AG04450 (cell line): ENCODE data around the gene PLSCR3. TPM values are rescaled to one million over a fixed set of nuclear protein-coding genes. Genes with fewer than 3 reads are reported as not detected.

Experiments
- CTCF ChIA-PET: fragments of 300-600, 350-600 bp; formaldehyde crosslinking; extraction: SDS; loops from one replicate; lab custom pipeline; 2022; ENCODE audit warnings: antibody characterized with exemption, inconsistent platforms; lab: Charles Lee
- POLR2A ChIA-PET: fragments of 350-600 bp; formaldehyde crosslinking; extraction: SDS; loops from one replicate; lab custom pipeline; 2021; ENCODE audit warnings: antibody characterized with exemption, inconsistent platforms; lab: Yijun Ruan, JAX
- DNase-seq: peaks from one replicate; pipeline ENCODE4 v3.0.0-alpha.2; 2011; ENCODE audit warnings: low read depth, low spot score
- H3K27ac ChIP-seq: one replicate; pipeline ENCODE4 v1.5.1; 2012; ENCODE audit warnings: low read depth, low read length, control low read depth
- H3K27me3 ChIP-seq: one replicate; pipeline ENCODE4 v1.6.0; 2012; ENCODE audit warnings: low read length; ENCODE audit not compliant: control insufficient read depth, insufficient read depth
- H3K4me3 ChIP-seq: 2 replicates; pipeline ENCODE4 v1.5.1; 2011; ENCODE audit warnings: mild to moderate bottlenecking, low read depth, low read length, control low read depth
- H3K9me3 ChIP-seq: 2 replicates; pipeline ENCODE4 v1.5.1; 2012; ENCODE audit warnings: low read length; ENCODE audit not compliant: control insufficient read depth, insufficient read depth
- polyA plus RNA-seq: library from polyadenylated mRNA; depleted of rRNA; stranded (reverse); fragments of >200 nt; gene quantifications from 2 replicates; pipeline ENCODE4 v1.2.3, GENCODE V29; 2011
- TF ChIP-seq, protein P1 (sequence below): IDR thresholded peaks from 2 replicates; pipeline ENCODE4 v1.5.1; 2011; ENCODE audit warnings: low read depth, low read length, control low read depth, inconsistent platforms

The PLSCR3 gene
- polyA plus RNA-seq, 1 experiment, result 35.2 TPM

DNA sequence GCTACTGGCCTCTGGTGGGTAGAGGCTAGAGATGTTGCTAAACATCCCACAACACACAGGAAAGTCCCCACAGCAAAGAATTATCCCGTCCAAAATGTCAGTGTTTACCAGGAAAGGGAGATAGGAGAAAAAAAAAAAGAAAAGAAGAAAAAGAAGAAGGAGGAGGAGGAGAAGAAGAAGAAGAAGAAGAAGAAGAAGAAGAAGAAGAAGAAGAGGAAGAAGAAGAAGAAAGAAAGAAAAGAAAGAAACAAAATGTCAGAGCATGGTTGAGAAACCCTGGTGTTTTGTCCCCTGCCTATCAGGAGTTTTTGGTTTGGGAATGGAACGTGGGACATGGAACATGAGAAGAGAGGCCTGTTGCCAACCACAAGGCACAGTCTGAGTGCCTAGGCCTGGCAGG lies 36.9 kb downstream of the PLSCR3 start:
- Histone ChIP-seq H3K4me3 (no peak overlapping the region), H3K27ac (no peak overlapping the region), H3K27me3 (no peaks in the 10 kb centered on the region), H3K9me3 (no peaks in the 10 kb centered on the region)
- ChIA-PET CTCF (interaction anchor here (1.0 to 2.2 kb wide), 2 partner anchors 12 to 138 kb away, joined by 3 to 9 read pairs; no protein-coding TSS in a partner anchor), POLR2A (no interaction called here)
- no peak for DNase-seq
- TF ChIP-seq, protein P1, sequence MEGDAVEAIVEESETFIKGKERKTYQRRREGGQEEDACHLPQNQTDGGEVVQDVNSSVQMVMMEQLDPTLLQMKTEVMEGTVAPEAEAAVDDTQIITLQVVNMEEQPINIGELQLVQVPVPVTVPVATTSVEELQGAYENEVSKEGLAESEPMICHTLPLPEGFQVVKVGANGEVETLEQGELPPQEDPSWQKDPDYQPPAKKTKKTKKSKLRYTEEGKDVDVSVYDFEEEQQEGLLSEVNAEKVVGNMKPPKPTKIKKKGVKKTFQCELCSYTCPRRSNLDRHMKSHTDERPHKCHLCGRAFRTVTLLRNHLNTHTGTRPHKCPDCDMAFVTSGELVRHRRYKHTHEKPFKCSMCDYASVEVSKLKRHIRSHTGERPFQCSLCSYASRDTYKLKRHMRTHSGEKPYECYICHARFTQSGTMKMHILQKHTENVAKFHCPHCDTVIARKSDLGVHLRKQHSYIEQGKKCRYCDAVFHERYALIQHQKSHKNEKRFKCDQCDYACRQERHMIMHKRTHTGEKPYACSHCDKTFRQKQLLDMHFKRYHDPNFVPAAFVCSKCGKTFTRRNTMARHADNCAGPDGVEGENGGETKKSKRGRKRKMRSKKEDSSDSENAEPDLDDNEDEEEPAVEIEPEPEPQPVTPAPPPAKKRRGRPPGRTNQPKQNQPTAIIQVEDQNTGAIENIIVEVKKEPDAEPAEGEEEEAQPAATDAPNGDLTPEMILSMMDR, result no peak

DNA sequence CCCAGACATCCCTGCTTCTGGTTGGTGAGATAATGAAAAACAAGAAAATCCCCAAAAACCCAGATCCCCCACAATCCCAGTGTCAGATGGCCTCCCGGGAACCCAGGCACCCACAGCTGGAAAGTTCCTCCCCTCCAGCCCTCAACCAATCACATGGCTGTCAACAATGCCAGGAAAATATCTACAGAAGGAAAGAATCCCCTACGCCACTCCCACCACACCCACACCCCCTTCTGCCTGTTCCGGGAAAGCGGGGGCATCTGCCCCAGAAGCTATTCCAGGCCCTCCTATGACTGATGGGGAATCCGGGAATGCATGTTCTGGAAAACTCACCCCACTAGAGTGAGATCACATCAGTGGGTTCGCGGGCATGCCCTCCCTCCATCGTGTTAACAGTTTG lies 37.6 kb downstream of the PLSCR3 start:
- TF ChIP-seq, protein P1, result no peak
- POLR2A ChIA-PET, result interaction anchor here (0.7 to 1.5 kb wide), 3 partner anchors 47 to 278 kb away, joined by 3 read pairs; partner anchors contain the start of gene TMEM256
- Histone ChIP-seq H3K27me3 (no peaks in the 10 kb centered on the region), H3K4me3 (no peak overlapping the region), H3K27ac (no peak overlapping the region), H3K9me3 (no peaks in the 10 kb centered on the region; the same call in 1 of the 2 replicates)
- CTCF ChIA-PET, result interaction anchor here (0.6 to 2.8 kb wide), 12 partner anchors 10 to 386 kb away, joined by 3 to 22 read pairs (median 4); partner anchors contain the start of genes PLSCR3, SENP3, SOX15 and TMEM102
- DNase-seq, result no peak

DNA sequence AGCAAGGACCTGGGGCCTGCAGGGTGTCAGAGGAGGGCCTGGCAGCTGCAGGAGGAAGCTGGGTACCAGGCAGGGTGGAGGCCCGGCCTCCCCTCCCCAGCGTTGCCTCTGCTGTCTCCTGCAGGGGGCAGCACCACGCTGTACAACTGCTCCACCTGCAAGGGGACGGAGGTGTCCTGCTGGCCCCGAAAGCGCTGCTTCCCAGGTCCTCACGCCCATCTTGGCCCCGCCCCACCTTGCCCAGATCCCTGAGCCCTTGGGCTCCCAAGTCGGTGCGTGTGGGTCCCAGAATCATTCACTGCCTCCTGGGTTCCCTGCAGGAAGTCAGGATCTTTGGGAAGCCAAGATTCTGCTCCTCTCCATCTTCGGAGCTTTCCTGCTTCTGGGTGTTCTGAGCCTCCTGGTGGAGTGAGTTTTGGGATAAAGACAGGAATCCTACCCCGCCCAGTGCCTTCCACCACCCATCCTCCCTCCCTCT lies 38.2 kb downstream of the PLSCR3 start:
- Histone ChIP-seq H3K4me3 (no peak overlapping the region), H3K27ac (no peak overlapping the region), H3K9me3 (no peaks in the 10 kb centered on the region; the same call in 1 of the 2 replicates), H3K27me3 (no peaks in the 10 kb centered on the region)
- ChIA-PET POLR2A (interaction anchor here (0.7 to 1.5 kb wide), 3 partner anchors 48 to 278 kb away, joined by 3 read pairs; partner anchors contain the start of gene TMEM256), CTCF (interaction anchor here (0.6 to 2.8 kb wide), 22 partner anchors 10 to 387 kb away, joined by 3 to 22 read pairs (median 3); partner anchors contain the start of genes PLSCR3, SENP3, SOX15 and TMEM102)
- TF ChIP-seq, protein P1, result peak; percentile 71
- no peak for DNase-seq

DNA sequence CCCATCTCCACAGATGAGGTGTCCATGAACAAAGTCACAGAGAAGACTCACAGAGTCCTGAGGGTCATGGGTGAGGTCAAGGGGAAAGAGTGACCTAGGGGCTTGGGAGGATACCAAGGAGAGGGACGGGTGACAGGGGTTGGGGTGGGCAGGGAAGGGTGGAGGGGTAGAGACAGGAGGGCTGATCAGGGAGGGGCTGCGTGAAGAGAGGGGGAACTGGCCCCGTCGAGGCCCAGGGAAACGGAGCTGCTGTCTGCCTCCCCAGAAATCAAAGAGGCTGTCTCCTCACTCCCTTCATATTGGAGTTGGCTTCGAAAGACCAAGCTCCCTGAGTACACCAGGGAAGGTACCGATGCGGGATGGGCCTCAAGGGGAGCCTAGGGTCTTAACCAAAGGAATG lies 38.8 kb downstream of the PLSCR3 start:
- Histone ChIP-seq H3K27me3 (no peaks in the 10 kb centered on the region), H3K4me3 (no peak overlapping the region)

More for the DNA sequence above, 38.8 kb downstream of the PLSCR3 start:
- ChIA-PET CTCF (interaction anchor here (0.7 to 2.8 kb wide), 21 partner anchors 9 to 234 kb away, joined by 3 to 22 read pairs (median 3); partner anchors contain the start of genes PLSCR3, SENP3, SOX15 and TMEM102), POLR2A (interaction anchor here (1.5 kb wide), 1 partner anchor 128 kb away, joined by 3 read pairs; no protein-coding TSS in a partner anchor)
- DNase-seq, result no peak
- Histone ChIP-seq H3K9me3 (no peaks in the 10 kb centered on the region; the same call in 1 of the 2 replicates), H3K27ac (no peak overlapping the region)
- TF ChIP-seq, protein P1, result no peak
